Activated T-helper 17 cell treated with anti-CD3 and anti-CD28 coated beads, Interleukin-2, amount 50 U/mL, for 72 hours (primary cell): ENCODE measurements around the gene BDKRB2. TPM values are rescaled to one million over a fixed set of nuclear protein-coding genes. Genes with fewer than 3 reads are reported as not detected.
"Not testable (repeated sequence)": the region's sequence is repeated elsewhere in the genome, so short reads cannot be mapped to it uniquely, and the experiment has no call there.

ENCODE experiments used
- ATAC-seq: fragments of 150-1000 bp; cut with Tn5 transposase; replicated peaks from 2 replicates; pipeline ENCODE4 v1.10.0; 2021; ENCODE audit warnings: mild to moderate bottlenecking, moderate library complexity
- H3K27ac Mint-ChIP-seq: one replicate; pipeline ENCODE4 v1.8.0; 2022; ENCODE audit warnings: mixed read lengths
- H3K27me3 Mint-ChIP-seq: one replicate; pipeline ENCODE4 v1.8.0; 2022; ENCODE audit warnings: mixed read lengths
- H3K36me3 Mint-ChIP-seq: one replicate; pipeline ENCODE4 v1.8.0; 2022; ENCODE audit warnings: low read depth, mild to moderate bottlenecking, mixed read lengths
- H3K4me1 Mint-ChIP-seq: one replicate; pipeline ENCODE4 v1.8.0; 2022; ENCODE audit warnings: mixed read lengths
- H3K4me3 Mint-ChIP-seq: one replicate; pipeline ENCODE4 v1.8.0; 2022; ENCODE audit warnings: mild to moderate bottlenecking, mixed read lengths
- H3K9me3 Mint-ChIP-seq: one replicate; pipeline ENCODE4 v1.8.0; 2022; ENCODE audit warnings: mixed read lengths
- total RNA-seq, 2 donors: library from RNA; stranded (reverse); gene quantifications; one replicate each; pipeline ENCODE4 v1.2.3, GENCODE V29; 2022

Gene BDKRB2
- total RNA-seq, 2 donors from 2014 or later, result not detected

GRCh38 chr14:96239711-96240141 lies 35.1 kb downstream of the BDKRB2 start:
- H3K4me3 Mint-ChIP-seq, result no peak overlapping the region
- peaks cover 9% of the 10 kb centered on the region for H3K27me3 Mint-ChIP-seq
- ATAC-seq, result no peak
- peaks cover 4% of the 10 kb centered on the region for H3K4me1 Mint-ChIP-seq
- no peaks in the 10 kb centered on the region for H3K9me3 Mint-ChIP-seq
- no peaks in the 10 kb centered on the region for H3K36me3 Mint-ChIP-seq
- no peak overlapping the region for H3K27ac Mint-ChIP-seq

- Mint-ChIP-seq H3K36me3 (no peaks in the 10 kb centered on the region), H3K27me3 (peaks cover 9% of the 10 kb centered on the region), H3K4me1 (no peaks in the 10 kb centered on the region), H3K27ac (no peak overlapping the region), H3K4me3 (no peak overlapping the region), H3K9me3 (no peaks in the 10 kb centered on the region)
- ATAC-seq, result no peak
These were observed 36.0 kb downstream of the BDKRB2 start for GRCh38 chr14:96240641-96241040.

- Mint-ChIP-seq H3K4me1 (no peaks in the 10 kb centered on the region), H3K4me3 (no peak overlapping the region), H3K27me3 (peaks cover 9% of the 10 kb centered on the region), H3K9me3 (no peaks in the 10 kb centered on the region), H3K36me3 (no peaks in the 10 kb centered on the region), H3K27ac (no peak overlapping the region)
- no peak for ATAC-seq
These were observed 37.5 kb downstream of the BDKRB2 start for GRCh38 chr14:96242126-96242525.

- no peaks in the 10 kb centered on the region for H3K4me1 Mint-ChIP-seq
- H3K36me3 Mint-ChIP-seq, result no peaks in the 10 kb centered on the region
- no peak overlapping the region for H3K27ac Mint-ChIP-seq
- peaks cover 9% of the 10 kb centered on the region for H3K27me3 Mint-ChIP-seq
- no peaks in the 10 kb centered on the region for H3K9me3 Mint-ChIP-seq
- H3K4me3 Mint-ChIP-seq, result no peak overlapping the region
- ATAC-seq, result no peak
These were observed 39.1 kb downstream of the BDKRB2 start for GRCh38 chr14:96243785-96244184.

- H3K27me3 Mint-ChIP-seq, ATAC-seq, H3K4me3 Mint-ChIP-seq, H3K9me3 Mint-ChIP-seq, H3K36me3 Mint-ChIP-seq, H3K27ac Mint-ChIP-seq, H3K4me1 Mint-ChIP-seq: not testable (repeated sequence)
These were observed 40.4 kb downstream of the BDKRB2 start for GRCh38 chr14:96245074-96245473.

GRCh38 chr14:96245710-96246538 lies 41.3 kb downstream of the BDKRB2 start:
- no peak overlapping the region for H3K27ac Mint-ChIP-seq
- no peaks in the 10 kb centered on the region for H3K9me3 Mint-ChIP-seq
- no peak overlapping the region for H3K4me3 Mint-ChIP-seq
- no peak for ATAC-seq
- H3K36me3 Mint-ChIP-seq, result no peaks in the 10 kb centered on the region
- peaks cover 7% of the 10 kb centered on the region for H3K27me3 Mint-ChIP-seq
- H3K4me1 Mint-ChIP-seq, result no peaks in the 10 kb centered on the region

GRCh38 chr14:96246539-96246847 lies 41.9 kb downstream of the BDKRB2 start:
- no peak overlapping the region for H3K4me3 Mint-ChIP-seq
- no peak for ATAC-seq
- no peaks in the 10 kb centered on the region for H3K9me3 Mint-ChIP-seq
- peaks cover 10% of the 10 kb centered on the region for H3K27me3 Mint-ChIP-seq
- H3K4me1 Mint-ChIP-seq, result no peaks in the 10 kb centered on the region
- H3K36me3 Mint-ChIP-seq, result no peaks in the 10 kb centered on the region
- no peak overlapping the region for H3K27ac Mint-ChIP-seq

- Mint-ChIP-seq H3K9me3 (no peaks in the 10 kb centered on the region), H3K27ac (no peak overlapping the region), H3K4me3 (no peak overlapping the region), H3K36me3 (no peaks in the 10 kb centered on the region), H3K27me3 (peaks cover 16% of the 10 kb centered on the region), H3K4me1 (no peaks in the 10 kb centered on the region)
- no peak for ATAC-seq
These were observed 42.4 kb downstream of the BDKRB2 start for GRCh38 chr14:96247031-96247430.

- H3K27ac Mint-ChIP-seq, result no peak overlapping the region
- no peaks in the 10 kb centered on the region for H3K9me3 Mint-ChIP-seq
- no peak overlapping the region for H3K4me3 Mint-ChIP-seq
- no peak for ATAC-seq
- peaks cover 28% of the 10 kb centered on the region for H3K27me3 Mint-ChIP-seq
- H3K36me3 Mint-ChIP-seq, result no peaks in the 10 kb centered on the region
- H3K4me1 Mint-ChIP-seq, result no peaks in the 10 kb centered on the region
These were observed 44.4 kb downstream of the BDKRB2 start for GRCh38 chr14:96249029-96249428.

GRCh38 chr14:96250485-96250884 lies 45.8 kb downstream of the BDKRB2 start:
- Mint-ChIP-seq H3K4me1 (no peaks in the 10 kb centered on the region), H3K27ac (no peak overlapping the region), H3K4me3 (no peak overlapping the region), H3K36me3 (no peaks in the 10 kb centered on the region), H3K27me3 (peaks cover 31% of the 10 kb centered on the region), H3K9me3 (no peaks in the 10 kb centered on the region)
- no peak for ATAC-seq

GRCh38 chr14:96251656-96252155 lies 47.1 kb downstream of the BDKRB2 start:
- no peaks in the 10 kb centered on the region for H3K4me1 Mint-ChIP-seq

GRCh38 chr14:96252323-96252998 lies 47.8 kb downstream of the BDKRB2 start:
- H3K4me3 Mint-ChIP-seq, result no peak overlapping the region
- peak; percentile 40 for ATAC-seq
- peaks cover 38% of the 10 kb centered on the region for H3K27me3 Mint-ChIP-seq
- no peaks in the 10 kb centered on the region for H3K36me3 Mint-ChIP-seq
- H3K4me1 Mint-ChIP-seq, result no peaks in the 10 kb centered on the region
- H3K9me3 Mint-ChIP-seq, result no peaks in the 10 kb centered on the region
- no peak overlapping the region for H3K27ac Mint-ChIP-seq

More at GRCh38 chr14:96251656-96252155, 47.1 kb downstream of the BDKRB2 start:
- H3K27ac Mint-ChIP-seq, result no peak overlapping the region
- H3K4me3 Mint-ChIP-seq, result no peak overlapping the region
- no peaks in the 10 kb centered on the region for H3K36me3 Mint-ChIP-seq
- H3K9me3 Mint-ChIP-seq, result no peaks in the 10 kb centered on the region
- peaks cover 35% of the 10 kb centered on the region for H3K27me3 Mint-ChIP-seq
- ATAC-seq, result no peak

GRCh38 chr14:96252999-96253539 lies 48.4 kb downstream of the BDKRB2 start:
- Mint-ChIP-seq H3K9me3 (no peaks in the 10 kb centered on the region), H3K27me3 (peaks cover 41% of the 10 kb centered on the region), H3K36me3 (no peaks in the 10 kb centered on the region), H3K27ac (no peak overlapping the region), H3K4me3 (no peak overlapping the region), H3K4me1 (no peaks in the 10 kb centered on the region)
- ATAC-seq, result no peak

- H3K4me1 Mint-ChIP-seq, result no peaks in the 10 kb centered on the region
- H3K9me3 Mint-ChIP-seq, result no peaks in the 10 kb centered on the region
- no peaks in the 10 kb centered on the region for H3K36me3 Mint-ChIP-seq
- H3K27me3 Mint-ChIP-seq, result peaks cover 41% of the 10 kb centered on the region
- no peak for ATAC-seq
- H3K27ac Mint-ChIP-seq, result no peak overlapping the region
- no peak overlapping the region for H3K4me3 Mint-ChIP-seq
These were observed 50.0 kb downstream of the BDKRB2 start for GRCh38 chr14:96254687-96255086.
